NCI-H526 (cell line): Measurements from ENCODE around the gene ZNF496.

Experiments
- DNase-seq, 2 experiments: peaks; one replicate each; lab custom pipeline; 2025; lab: John Stamatoyannopoulos, UW

ZNF496 gene

GRCh38 chr1:247326411-247327130 lies 5.1 kb downstream of the ZNF496 start:
- DNase-seq, result no peak

GRCh38 chr1:247324923-247325322 lies 6.7 kb downstream of the ZNF496 start:
- DNase-seq, result no peak

GRCh38 chr1:247324204-247324787 lies 7.4 kb downstream of the ZNF496 start:
- no peak for DNase-seq

GRCh38 chr1:247322849-247323586 lies 8.6 kb downstream of the ZNF496 start:
- DNase-seq, result no peak

- DNase-seq, result no peak
These were observed 9.2 kb downstream of the ZNF496 start for GRCh38 chr1:247322442-247322841.

GRCh38 chr1:247317702-247318101 lies 14.0 kb downstream of the ZNF496 start:
- DNase-seq, result no peak

GRCh38 chr1:247316590-247317197 lies 15.0 kb downstream of the ZNF496 start:
- DNase-seq, result no peak

GRCh38 chr1:247304031-247304430 lies 27.6 kb downstream of the ZNF496 start:
- DNase-seq, result no peak

GRCh38 chr1:247303216-247303615 lies 28.5 kb downstream of the ZNF496 start:
- DNase-seq, result no peak

GRCh38 chr1:247301176-247301540 lies 30.5 kb downstream of the ZNF496 start:
- no peak for DNase-seq

- DNase-seq, result no peak
These were observed 31.0 kb downstream of the ZNF496 start for GRCh38 chr1:247300491-247301175.

GRCh38 chr1:247299723-247300381 lies 31.8 kb downstream of the ZNF496 start:
- DNase-seq, result no peak

- no peak for DNase-seq
These were observed 33.0 kb downstream of the ZNF496 start for GRCh38 chr1:247298701-247299100.

- DNase-seq, result no peak
These were observed 33.6 kb downstream of the ZNF496 start for GRCh38 chr1:247298124-247298481.

GRCh38 chr1:247297263-247298123 lies 34.2 kb downstream of the ZNF496 start:
- no peak for DNase-seq

- no peak for DNase-seq
These were observed 35.0 kb downstream of the ZNF496 start for GRCh38 chr1:247296599-247297180.

- DNase-seq, result no peak
These were observed 35.9 kb downstream of the ZNF496 start for GRCh38 chr1:247295746-247296145.

- no peak for DNase-seq
These were observed 36.4 kb downstream of the ZNF496 start for GRCh38 chr1:247295274-247295684.

GRCh38 chr1:247294282-247294681 lies 37.4 kb downstream of the ZNF496 start:
- no peak for DNase-seq

GRCh38 chr1:247293047-247293446 lies 38.6 kb downstream of the ZNF496 start:
- DNase-seq, result no peak
